GM12873 (cell line): ENCODE results near the gene PRKCD.

Experiments used
- TF ChIP-seq, protein P1 (sequence below): IDR thresholded peaks from 2 replicates; pipeline ENCODE4 v1.5.1; 2012; ENCODE audit warnings: low read depth, mild to moderate bottlenecking, moderate library complexity, low read length, control low read depth; ENCODE audit not compliant: insufficient read depth; ENCODE audit errors: missing control alignments

The PRKCD gene

DNA sequence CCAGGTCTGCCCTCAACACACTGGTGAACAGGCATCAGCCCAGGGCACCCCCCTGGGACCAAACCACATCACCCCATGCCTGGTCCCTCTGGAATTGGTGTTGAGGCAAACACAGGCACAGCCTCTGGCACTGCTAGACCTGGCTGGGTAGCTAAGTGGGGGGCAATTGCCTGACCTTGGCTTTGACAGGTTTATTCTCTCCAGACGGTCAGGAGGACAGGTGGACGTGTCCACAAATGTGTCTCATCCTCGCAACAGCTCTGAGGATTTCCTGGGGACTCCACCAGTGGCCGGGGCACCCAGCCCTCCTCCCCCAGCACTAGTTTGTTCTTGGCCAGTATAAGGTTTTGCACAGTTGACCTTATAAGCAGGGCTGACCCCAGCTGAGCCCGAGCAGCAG lies 63.5 kb downstream of the PRKCD start:
- TF ChIP-seq, protein P1, sequence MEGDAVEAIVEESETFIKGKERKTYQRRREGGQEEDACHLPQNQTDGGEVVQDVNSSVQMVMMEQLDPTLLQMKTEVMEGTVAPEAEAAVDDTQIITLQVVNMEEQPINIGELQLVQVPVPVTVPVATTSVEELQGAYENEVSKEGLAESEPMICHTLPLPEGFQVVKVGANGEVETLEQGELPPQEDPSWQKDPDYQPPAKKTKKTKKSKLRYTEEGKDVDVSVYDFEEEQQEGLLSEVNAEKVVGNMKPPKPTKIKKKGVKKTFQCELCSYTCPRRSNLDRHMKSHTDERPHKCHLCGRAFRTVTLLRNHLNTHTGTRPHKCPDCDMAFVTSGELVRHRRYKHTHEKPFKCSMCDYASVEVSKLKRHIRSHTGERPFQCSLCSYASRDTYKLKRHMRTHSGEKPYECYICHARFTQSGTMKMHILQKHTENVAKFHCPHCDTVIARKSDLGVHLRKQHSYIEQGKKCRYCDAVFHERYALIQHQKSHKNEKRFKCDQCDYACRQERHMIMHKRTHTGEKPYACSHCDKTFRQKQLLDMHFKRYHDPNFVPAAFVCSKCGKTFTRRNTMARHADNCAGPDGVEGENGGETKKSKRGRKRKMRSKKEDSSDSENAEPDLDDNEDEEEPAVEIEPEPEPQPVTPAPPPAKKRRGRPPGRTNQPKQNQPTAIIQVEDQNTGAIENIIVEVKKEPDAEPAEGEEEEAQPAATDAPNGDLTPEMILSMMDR, result no peak

DNA sequence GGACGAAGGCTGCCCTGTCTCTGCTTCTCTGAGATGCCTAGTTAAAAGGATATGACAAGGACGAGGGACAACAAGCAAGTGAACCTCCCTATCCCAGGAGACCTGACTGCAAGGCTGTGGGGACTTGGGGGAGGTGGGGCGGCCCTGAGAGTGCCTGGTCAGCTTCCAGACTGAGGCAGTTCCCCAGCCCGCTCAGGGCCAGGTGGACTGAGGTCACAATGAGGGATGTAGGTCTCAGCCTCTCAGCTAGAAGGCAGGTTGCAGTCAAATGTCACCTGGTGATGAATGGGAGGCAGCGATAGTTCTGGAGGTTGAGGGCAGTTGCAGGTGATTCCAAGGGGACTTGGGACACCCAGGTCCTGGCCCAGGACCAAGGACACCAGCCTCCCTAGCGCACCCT lies 64.2 kb downstream of the PRKCD start:
- TF ChIP-seq, protein P1, result no peak

DNA sequence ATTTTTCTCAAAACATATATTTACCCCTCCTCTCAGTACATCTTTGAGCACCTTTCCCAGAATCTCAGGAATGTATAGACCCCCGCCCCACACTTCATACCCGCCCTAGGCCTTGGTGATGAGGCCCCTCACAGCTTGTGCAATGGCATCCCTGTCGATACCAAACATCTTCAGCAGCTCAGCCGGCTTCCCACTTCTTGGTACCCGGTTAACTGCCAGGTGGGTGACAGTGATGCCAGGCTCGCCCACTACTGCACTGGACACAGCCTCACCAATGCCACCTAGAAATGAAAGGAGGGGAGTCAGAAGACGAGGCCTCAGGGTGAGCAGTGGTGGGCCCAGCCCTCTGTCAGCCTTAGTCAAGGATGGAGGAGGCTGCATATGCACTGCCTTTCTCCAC lies 64.6 kb downstream of the PRKCD start:
- TF ChIP-seq, protein P1, result no peak

DNA sequence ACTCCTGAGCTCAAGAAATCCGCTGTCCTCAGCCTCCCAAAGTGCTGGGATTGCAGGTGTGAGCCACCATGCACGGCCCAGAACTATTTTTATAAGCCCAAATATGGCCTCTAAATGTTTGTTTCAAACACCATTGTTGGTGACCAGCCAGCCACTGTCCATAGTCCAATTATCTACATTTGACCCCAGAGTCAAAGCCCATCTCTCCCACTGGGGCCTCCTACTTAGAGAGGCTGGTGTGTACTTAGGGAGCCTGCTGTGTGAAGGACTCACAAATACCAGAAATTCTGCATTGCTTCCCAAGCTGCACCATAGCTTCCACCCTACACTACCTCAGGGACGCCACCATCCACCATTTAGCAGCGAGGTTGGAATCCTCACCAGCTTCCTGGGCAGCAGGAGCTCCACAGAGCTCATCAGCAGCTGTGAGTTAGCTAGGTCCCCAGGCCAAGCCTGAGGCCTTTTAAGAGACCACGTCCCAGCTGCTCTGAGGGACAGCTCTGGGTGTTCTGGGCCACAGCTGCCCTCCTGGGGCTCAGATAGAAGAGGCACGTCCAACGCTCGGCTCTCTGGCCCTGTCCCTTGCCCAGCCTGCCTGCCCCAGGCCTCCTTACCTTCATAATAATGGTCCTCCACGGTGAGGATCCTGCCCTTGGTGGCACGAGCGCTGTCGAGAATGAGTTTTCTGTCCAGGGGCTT lies 65.3 kb downstream of the PRKCD start:
- TF ChIP-seq, protein P1, result no peak

DNA sequence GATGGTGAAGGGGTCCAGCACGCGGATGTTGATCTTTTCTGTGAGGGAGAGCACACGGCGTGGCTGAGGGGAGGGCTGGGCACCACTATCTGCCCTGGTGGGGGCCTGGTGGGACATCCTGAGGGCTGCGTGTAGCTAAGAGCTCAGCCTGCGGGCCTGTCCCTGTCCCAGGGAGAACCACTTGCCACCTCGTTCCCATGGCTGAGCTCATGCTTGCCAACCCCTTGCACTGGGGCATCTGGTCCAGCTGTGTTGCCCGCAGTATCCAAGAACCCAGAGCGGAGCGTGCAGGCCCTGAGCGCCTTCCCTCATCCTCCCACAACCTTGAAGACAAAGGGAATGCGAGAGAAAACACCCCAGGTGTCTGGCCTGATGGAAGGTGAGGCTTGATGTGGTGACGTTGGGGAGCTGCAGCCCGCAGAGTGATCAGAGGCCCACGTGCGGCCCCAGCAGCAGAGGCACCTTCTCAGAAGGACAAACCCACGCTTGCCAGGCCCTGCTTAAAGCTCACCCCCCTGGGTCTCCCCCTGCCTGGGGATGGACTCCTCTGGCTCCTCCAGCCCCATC lies 65.9 kb downstream of the PRKCD start:
- TF ChIP-seq, protein P1, result no peak

DNA sequence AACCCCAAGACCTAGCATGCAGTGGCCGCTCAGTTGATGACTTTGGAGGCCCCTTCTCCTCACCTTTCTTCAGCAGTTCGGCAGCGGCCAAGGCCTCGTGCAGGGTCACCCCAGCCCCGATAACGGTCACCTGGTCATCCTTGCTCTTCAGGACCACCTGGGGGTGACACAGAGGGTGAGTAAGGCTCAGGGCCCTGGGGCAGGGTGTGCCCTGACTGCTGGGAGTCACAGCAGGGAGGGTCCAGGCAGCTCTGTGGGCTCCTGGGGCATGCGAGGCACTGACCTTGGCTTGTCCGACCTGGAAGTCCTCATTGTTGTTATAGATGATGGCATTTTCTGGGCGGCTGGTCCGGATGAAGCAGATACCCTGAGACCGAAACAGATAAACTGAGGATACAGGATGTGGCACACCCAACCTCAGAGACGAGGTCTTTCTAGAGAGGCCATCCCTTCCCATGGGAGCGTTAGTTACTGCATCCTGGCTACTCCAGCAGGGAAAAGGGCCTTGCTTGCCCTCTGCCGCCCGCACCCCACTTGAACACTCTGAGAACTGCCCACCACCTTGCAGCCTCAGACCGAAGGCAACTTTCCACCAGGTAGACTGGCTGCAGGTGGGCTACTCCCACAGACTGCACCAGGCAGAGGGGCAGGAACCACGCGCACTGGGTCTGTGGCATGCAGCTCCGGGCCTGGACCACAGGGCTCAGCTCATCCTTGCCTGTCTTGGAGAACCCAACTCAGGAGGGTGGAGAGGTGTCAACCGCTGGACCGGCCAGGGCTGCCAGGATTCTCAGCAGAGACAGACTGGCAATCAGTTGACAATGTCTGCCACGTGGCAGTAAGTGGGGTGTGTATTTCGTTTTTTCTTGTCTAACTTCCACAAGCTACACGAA lies 67.2 kb downstream of the PRKCD start:
- TF ChIP-seq, protein P1, result no peak

DNA sequence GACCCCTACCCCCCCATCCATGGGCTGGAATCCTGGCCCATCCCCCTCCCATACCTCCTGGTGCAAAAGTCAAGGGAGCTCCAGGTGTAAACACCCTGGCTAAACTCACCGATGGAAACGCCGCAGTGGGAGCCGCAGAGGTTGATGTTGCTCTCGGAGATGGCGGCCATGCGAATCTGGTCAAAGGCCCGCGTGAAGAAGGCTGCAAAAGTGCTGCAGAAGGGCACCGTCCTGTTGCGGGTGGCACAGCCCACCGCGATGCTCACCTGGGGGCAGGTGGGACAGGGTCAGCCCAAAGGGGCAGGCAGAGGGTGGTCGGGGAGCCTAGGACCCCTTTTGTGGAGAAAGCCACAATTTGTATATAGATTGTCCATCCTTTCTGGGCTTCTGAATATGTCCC lies 68.2 kb downstream of the PRKCD start:
- TF ChIP-seq, protein P1, result no peak
